Left lung (tissue), 10 donors: ENCODE measurements around the gene RPS6KA4. TPM values are rescaled to one million over a fixed set of nuclear protein-coding genes. Genes with fewer than 3 reads are reported as not detected.

Experiments used
- ATAC-seq: fragments of 200-7000 bp; cut with Tn5 transposase; one replicate; pipeline ENCODE4 v1.9.1; 2020; ENCODE audit warnings: moderate library complexity
- DNase-seq, 4 donors: peaks; one replicate each; pipeline ENCODE4 v3.0.0-alpha.2; 2013 to 2020
- H3K27ac ChIP-seq, 2 donors: fragments of 200-600 bp; sonication (generic) in 1 of 2; one replicate each; pipeline versions ENCODE4 v1.5.0 to v1.8.0; 2020 to 2021
- H3K27me3 ChIP-seq, 2 donors: fragments of 200-600 bp; sonication (generic) in 1 of 2; one replicate each; pipeline versions ENCODE4 v1.5.0 to v1.8.0; 2020 to 2021
- H3K36me3 ChIP-seq, 2 donors: fragments of 200-600 bp; sonication (generic) in 1 of 2; one replicate each; pipeline versions ENCODE4 v1.5.0 to v1.8.0; 2020 to 2021
- H3K4me1 ChIP-seq, 2 donors: fragments of 200-600 bp; one replicate each; pipeline ENCODE4 v1.8.0; 2021
- H3K4me3 ChIP-seq, 2 donors: fragments of 200-600 bp; sonication (generic) in 1 of 2; one replicate each; pipeline versions ENCODE4 v1.5.0 to v1.8.0; 2020 to 2021; ENCODE audit warnings: mild to moderate bottlenecking in 1 of 2
- H3K9me3 ChIP-seq, 2 donors: fragments of 200-600 bp; sonication (generic) in 1 of 2; one replicate each; pipeline versions ENCODE4 v1.5.0 to v1.8.0; 2020 to 2021
- CTCF ChIP-seq, 2 donors: fragments of 200-600 bp; sonication (generic) in 1 of 2; IDR thresholded peaks; one replicate each; pipeline versions ENCODE4 v1.5.0 to v1.8.0; 2021; ENCODE audit warnings: antibody characterized with exemption in 2 of 2
- intact Hi-C, 2 donors: fragments of 100-400 bp; cut with DNase I; formaldehyde crosslinking; loops; one replicate each; pipeline versions ENCODE4 v1.11.2 to v1.14.2; 2022
- polyA plus RNA-seq, 6 donors: library from polyadenylated mRNA; unstranded; fragments of 120-200 nt; gene quantifications; one replicate each; pipeline ENCODE4 v1.2.1, GENCODE V29; 2013; ENCODE audit not compliant: insufficient read length in 6 of 6
- total RNA-seq, 2 donors: library from RNA; stranded (reverse); fragmentation: NEBNext Ultra II Directional; extraction: Animal tissue kit (Norgen Biotek cat#: 25700); gene quantifications; one replicate each; pipeline ENCODE4 v1.2.1, GENCODE V29; 2021
- donor health status: DM: no; HTN: yes; CAD: no.
- donor health status: DM: no; HTN: no; CAD: no.

RPS6KA4 gene
- total and polyA plus RNA-seq, 8 donors: 10.6 to 57.6 (median 14.1) TPM

DNA sequence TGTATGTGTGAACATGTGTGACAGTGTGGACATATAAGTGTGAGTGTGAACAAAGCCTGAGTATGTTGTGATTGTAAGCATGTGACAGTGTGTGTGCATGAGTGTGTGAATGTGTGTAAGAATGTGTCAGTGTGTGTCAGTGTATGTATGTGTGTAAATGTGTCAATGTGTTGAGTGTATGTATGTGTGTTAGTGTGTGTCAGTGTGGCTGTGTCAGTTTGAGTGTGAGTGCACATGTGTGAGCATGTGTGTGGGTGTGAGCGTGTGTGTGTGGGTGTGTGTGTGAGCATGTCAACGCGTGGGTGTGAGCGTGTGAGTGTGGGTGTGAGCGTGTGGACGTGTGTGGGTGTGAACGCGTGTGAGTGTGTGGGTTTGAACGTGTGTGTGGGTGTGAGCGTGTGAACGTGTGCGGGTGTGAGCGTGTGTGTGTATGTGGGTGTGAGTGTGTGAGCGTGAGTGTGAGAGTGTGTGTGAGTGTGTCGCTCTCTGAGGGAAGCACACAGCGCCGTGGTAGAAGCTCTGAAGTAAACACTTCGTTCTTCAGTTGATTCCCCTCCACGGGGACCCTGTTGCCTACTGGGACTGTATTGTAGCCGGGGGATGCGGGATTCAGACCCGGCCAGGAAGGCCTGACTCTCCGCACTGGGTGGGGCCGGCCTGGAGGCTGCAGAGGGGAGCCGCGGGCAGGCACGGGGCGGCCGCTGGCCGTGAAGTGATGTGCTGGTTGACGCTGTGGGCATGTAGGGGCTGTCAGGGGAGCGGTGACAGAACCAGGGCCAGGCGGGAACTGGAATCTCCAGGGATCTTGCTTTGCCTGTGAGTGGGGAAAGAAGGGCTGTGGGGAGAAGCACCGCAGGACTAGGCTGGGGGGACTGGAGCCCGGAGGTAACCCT is 21.1 kb downstream of the RPS6KA4 start:
- H3K4me3 ChIP-seq: no peak overlapping the region
- intact Hi-C loops: no loop called here
- DNase-seq: no peak
- no peak for TF ChIP-seq CTCF (IDR thresholded peaks at IDR 0.05)
- peaks cover 0 to 41% of the 10 kb centered on the region in 2 donors for H3K27me3 ChIP-seq
- H3K27ac ChIP-seq: no peak overlapping the region
- H3K9me3 ChIP-seq: no peaks in the 10 kb centered on the region
- no peak for ATAC-seq
- H3K36me3 ChIP-seq: no peaks in the 10 kb centered on the region
- peaks cover 0 to 4% of the 10 kb centered on the region in 2 donors for H3K4me1 ChIP-seq

GRCh38 chr11:64381350-64381749 is 22.4 kb downstream of the RPS6KA4 start:
- ATAC-seq: no peak

DNA sequence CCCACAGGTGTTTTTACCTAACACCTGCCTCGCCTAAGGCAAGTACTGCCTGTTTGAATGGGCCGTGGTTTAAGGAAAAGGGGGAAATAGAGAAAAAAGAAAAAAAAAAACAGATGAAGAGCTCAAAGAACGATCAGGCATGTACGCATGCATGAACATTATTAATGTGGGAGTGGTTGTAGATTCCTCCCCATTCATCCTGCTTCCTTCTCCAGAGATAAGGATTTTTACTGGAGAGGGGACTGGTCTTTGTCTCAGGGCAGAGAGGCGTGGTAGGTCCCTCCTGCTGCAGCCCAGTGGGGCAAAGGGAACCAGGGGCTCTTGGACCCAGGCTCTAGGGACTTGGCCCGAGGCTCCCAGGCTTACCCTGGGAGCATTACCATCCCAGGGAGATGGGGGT is 23.1 kb downstream of the RPS6KA4 start:
- no peaks in the 10 kb centered on the region for H3K36me3 ChIP-seq
- peaks cover 0 to 19% of the 10 kb centered on the region in 2 donors for H3K4me1 ChIP-seq
- H3K27ac ChIP-seq: no peak overlapping the region
- H3K9me3 ChIP-seq: no peaks in the 10 kb centered on the region
- ATAC-seq (no peak), DNase-seq (no peak)
- H3K27me3 ChIP-seq: peaks cover 0 to 41% of the 10 kb centered on the region in 2 donors
- intact Hi-C loops: no loop called here
- H3K4me3 ChIP-seq: no peak overlapping the region
- no peak for TF ChIP-seq CTCF (IDR thresholded peaks at IDR 0.05)

More at GRCh38 chr11:64381350-64381749, 22.4 kb downstream of the RPS6KA4 start:
- peaks cover 0 to 16% of the 10 kb centered on the region in 2 donors for H3K4me1 ChIP-seq
- DNase-seq: no peak
- no peak overlapping the region for H3K27ac ChIP-seq
- TF ChIP-seq CTCF (IDR thresholded peaks at IDR 0.05): no peak
- H3K9me3 ChIP-seq: no peaks in the 10 kb centered on the region
- intact Hi-C loops: no loop called here
- peaks cover 0 to 41% of the 10 kb centered on the region in 2 donors for H3K27me3 ChIP-seq
- H3K4me3 ChIP-seq: no peak overlapping the region
- no peaks in the 10 kb centered on the region for H3K36me3 ChIP-seq

DNA sequence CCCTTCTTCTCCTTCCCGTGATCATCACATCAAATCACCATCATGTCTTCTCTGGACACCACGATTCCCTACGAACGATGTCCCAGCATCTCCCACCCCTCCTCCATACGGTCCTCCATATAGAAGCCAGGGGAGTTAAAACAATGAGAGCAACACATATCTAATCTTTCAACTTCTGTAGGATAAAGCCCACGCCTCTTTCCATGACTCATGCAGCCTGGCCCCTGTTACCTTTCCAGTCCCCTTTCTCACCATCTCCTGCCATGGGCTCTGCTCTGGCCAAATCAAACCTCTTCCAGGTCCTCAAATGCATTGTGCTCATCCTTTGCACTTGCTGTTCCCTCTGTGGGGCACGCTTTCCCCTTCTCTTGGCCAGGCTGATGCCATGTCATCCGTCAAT is 23.6 kb downstream of the RPS6KA4 start:
- Histone ChIP-seq H3K36me3 (no peaks in the 10 kb centered on the region), H3K27me3 (peaks cover 0 to 41% of the 10 kb centered on the region in 2 donors), H3K4me1 (peaks cover 0 to 19% of the 10 kb centered on the region in 2 donors), H3K27ac (no peak overlapping the region), H3K4me3 (no peak overlapping the region), H3K9me3 (no peaks in the 10 kb centered on the region)
- no peak for ATAC-seq
- no peak for TF ChIP-seq CTCF (IDR thresholded peaks at IDR 0.05)
- intact Hi-C loops: no loop called here
- no peak for DNase-seq

DNA sequence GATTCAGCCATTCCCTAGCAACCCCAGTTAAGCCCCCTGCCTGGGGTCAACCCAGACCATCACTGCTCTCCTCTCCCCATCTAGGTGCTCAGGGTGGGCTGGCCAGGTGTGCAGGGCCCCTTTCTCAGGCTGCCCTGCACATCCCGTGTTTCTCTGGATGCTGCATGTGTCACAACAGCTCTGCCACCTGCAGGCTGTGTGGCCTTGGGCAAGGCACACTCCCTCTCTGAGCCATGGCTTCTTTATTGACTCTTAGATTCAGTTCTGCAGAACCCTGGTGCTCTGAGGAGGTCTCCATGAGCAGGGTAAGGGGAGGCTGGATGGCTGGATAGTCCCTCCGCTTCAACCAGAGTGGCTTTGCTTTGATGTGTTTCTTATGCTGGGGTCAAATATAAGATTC is 24.6 kb downstream of the RPS6KA4 start:
- Histone ChIP-seq H3K9me3 (no peaks in the 10 kb centered on the region), H3K27me3 (peaks cover 0 to 38% of the 10 kb centered on the region in 2 donors), H3K27ac (no peak overlapping the region), H3K4me3 (no peak overlapping the region), H3K4me1 (peaks cover 0 to 19% of the 10 kb centered on the region in 2 donors), H3K36me3 (no peaks in the 10 kb centered on the region)
- no peak for ATAC-seq
- TF ChIP-seq CTCF (IDR thresholded peaks at IDR 0.05): no peak
- no peak for DNase-seq
- intact Hi-C loops: no loop called here
